ENCODE results near the gene VWA5B1. TPM values are rescaled to one million over a fixed set of nuclear protein-coding genes. Genes with fewer than 3 reads are reported as not detected.
A peak's percentile ranks its signal among the peaks of the same experiment; 100 is the strongest.

The VWA5B1 gene
- total and polyA plus RNA-seq, 10 of the 15 experiments (the other 5 are each of a cell fraction or from before 2014, with no cell fraction given) = under 0.01 to 0.05 (median 0.01) TPM; not detected in 7

- POLR2A ChIA-PET = no interaction called here
Observed at GRCh38 chr1:20376880-20377494, 86.3 kb downstream of the VWA5B1 start.

More at GRCh38 chr1:20376880-20377494, 86.3 kb downstream of the VWA5B1 start:
- ChIA-PET SMC1A (ENCODE audit: uncharacterized antibody, unreplicated experiment) (interaction anchor here (2.1 kb wide), 1 partner anchor 115 kb away, joined by 7 read pairs; no protein-coding TSS in a partner anchor), RAD21 (ENCODE audit: unreplicated experiment) (no interaction called here), CTCF (interaction anchor here (0.6 to 1.5 kb wide), 8 partner anchors 13 to 164 kb away, joined by 3 to 7 read pairs (median 3); no protein-coding TSS in a partner anchor)
- in situ Hi-C loops (cut with MboI) = loop anchor here (5.0 kb wide), 1 partner anchor 115 kb away; no protein-coding TSS in a partner anchor
- peaks cover 4% of the 10 kb centered on the region; the same call in 1 of the 2 replicates for H3K4me1 ChIP-seq (ENCODE audit: control insufficient read depth, insufficient read depth, low read length)
- no peak overlapping the region for H2AFZ ChIP-seq (ENCODE audit: control insufficient read depth, low read depth, low read length)
- no peaks in the 10 kb centered on the region; the same call in 2 of the 3 replicates for H3K9me3 ChIP-seq (replicated peaks; ENCODE audit: control insufficient read depth, insufficient read depth, low read length)
- no peak overlapping the region for H3K4me2 ChIP-seq (ENCODE audit: control insufficient read depth, insufficient read depth)
- no peak overlapping the region for H3K27ac ChIP-seq (ENCODE audit: control insufficient read depth, insufficient read depth)
- no peaks in the 10 kb centered on the region for H4K20me1 ChIP-seq (ENCODE audit: control insufficient read depth, insufficient read depth)
- H3K4me3 ChIP-seq = no peak overlapping the region
- H3K9ac ChIP-seq (ENCODE audit: control insufficient read depth, insufficient read depth, low read length) = no peak overlapping the region
- 0 out of 4 replicates have a peak, but pooled peaks cover 0 to 4% of the 10 kb centered on the region in 2 experiments for H3K27me3 ChIP-seq (replicated peaks in 1 of 2; ENCODE audit: control insufficient read depth in 2 of 2, insufficient read depth in 2 of 2, low read length in 1 of 2)
- no TSS peak for BruUV-seq (replicated peaks)
- peak; percentile 49 for TF ChIP-seq RUNX3 (IDR thresholded peaks at IDR 0.05; ENCODE audit: low read length)
- TF ChIP-seq CTCF (IDR thresholded peaks at IDR 0.05 in 2 of 3, conservative IDR thresholded peaks at IDR 0.05 in 1 of 3; ENCODE audit: control insufficient read depth in 2 of 3, extremely low read depth in 1 of 3, insufficient read depth in 1 of 3, low read depth in 3 of 3, low read length in 3 of 3) = peak; percentile 75 to 89 (median 84)
- TF ChIP-seq RAD21 (IDR thresholded peaks at IDR 0.05; ENCODE audit: insufficient read depth, low read depth, low read length) = peak; percentile 50
- no peak for TF ChIP-seq ZNF217 (IDR thresholded peaks at IDR 0.05)
- TF ChIP-seq YY1 (IDR thresholded peaks at IDR 0.05; ENCODE audit: low read depth, low read length) = peak; percentile 77
- peak; percentile 65 for TF ChIP-seq SMC3 (IDR thresholded peaks at IDR 0.05; ENCODE audit: borderline replicate concordance, low read length)
- no peak for TF ChIP-seq IKZF1 (conservative IDR thresholded peaks at IDR 0.05)
- H3K79me2 ChIP-seq (ENCODE audit: control insufficient read depth, insufficient read depth, low read length) = no peaks in the 10 kb centered on the region
- no peak for FAIRE-seq
- intact Hi-C loops (cut with micrococcal nuclease; ENCODE audit: unreplicated experiment) = loop anchor here (1.0 kb wide), 1 partner anchor 116 kb away; no protein-coding TSS in a partner anchor
- DNase-seq (ENCODE audit: low read depth, low spot score) = no peak
- peak; percentile 89 for ATAC-seq
- no peaks in the 10 kb centered on the region for H3K36me3 ChIP-seq (ENCODE audit: control insufficient read depth in 2 of 2, insufficient read depth in 2 of 2, low read length in 1 of 2)
- 10% methylated on average over 8 of the region's 8 CpGs for WGBS (ENCODE audit: insufficient coverage, insufficient replicate concordance, low lambda C conversion rate, missing lambda C conversion rate)
